Measurements from ENCODE around the gene SCCPDH. TPM values are rescaled to one million over a fixed set of nuclear protein-coding genes. Genes with fewer than 3 reads are reported as not detected.
A peak's percentile ranks its signal among the peaks of the same experiment; 100 is the strongest.
"Not testable (repeated sequence)": the region's sequence is repeated elsewhere in the genome, so short reads cannot be mapped to it uniquely, and the experiment has no call there.

SCCPDH gene
- total RNA-seq, 4 donors from 2014 or later: 28.3 to 43.0 (median 35.1) TPM

- in situ Hi-C loops (cut with MboI; ENCODE audit: low sequenced_read_pairs in 4 of 4): no loop called here
- TF ChIP-seq POLR2A (IDR thresholded peaks at IDR 0.05): no peak
- TF ChIP-seq, protein P1, sequence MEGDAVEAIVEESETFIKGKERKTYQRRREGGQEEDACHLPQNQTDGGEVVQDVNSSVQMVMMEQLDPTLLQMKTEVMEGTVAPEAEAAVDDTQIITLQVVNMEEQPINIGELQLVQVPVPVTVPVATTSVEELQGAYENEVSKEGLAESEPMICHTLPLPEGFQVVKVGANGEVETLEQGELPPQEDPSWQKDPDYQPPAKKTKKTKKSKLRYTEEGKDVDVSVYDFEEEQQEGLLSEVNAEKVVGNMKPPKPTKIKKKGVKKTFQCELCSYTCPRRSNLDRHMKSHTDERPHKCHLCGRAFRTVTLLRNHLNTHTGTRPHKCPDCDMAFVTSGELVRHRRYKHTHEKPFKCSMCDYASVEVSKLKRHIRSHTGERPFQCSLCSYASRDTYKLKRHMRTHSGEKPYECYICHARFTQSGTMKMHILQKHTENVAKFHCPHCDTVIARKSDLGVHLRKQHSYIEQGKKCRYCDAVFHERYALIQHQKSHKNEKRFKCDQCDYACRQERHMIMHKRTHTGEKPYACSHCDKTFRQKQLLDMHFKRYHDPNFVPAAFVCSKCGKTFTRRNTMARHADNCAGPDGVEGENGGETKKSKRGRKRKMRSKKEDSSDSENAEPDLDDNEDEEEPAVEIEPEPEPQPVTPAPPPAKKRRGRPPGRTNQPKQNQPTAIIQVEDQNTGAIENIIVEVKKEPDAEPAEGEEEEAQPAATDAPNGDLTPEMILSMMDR (IDR thresholded peaks at IDR 0.05 in 4 of 5, conservative IDR thresholded peaks at IDR 0.05 in 1 of 5): no peak
Observed at GRCh38 chr1:246711548-246712003, 12.6 kb upstream of the SCCPDH start.

GRCh38 chr1:246712428-246712827 lies 11.8 kb upstream of the SCCPDH start:
- H3K27ac ChIP-seq; in situ Hi-C loops (cut with MboI; ENCODE audit: low sequenced_read_pairs in 4 of 4); H3K27me3 ChIP-seq; H3K36me3 ChIP-seq; DNase-seq; H3K4me1 ChIP-seq; intact Hi-C loops (cut with DNase I; ENCODE audit: low total_unique reads); H3K4me3 ChIP-seq; H3K9me3 ChIP-seq; ATAC-seq: not testable (repeated sequence)

More at GRCh38 chr1:246711548-246712003, 12.6 kb upstream of the SCCPDH start:
- ATAC-seq: no peak
- Histone ChIP-seq H3K9me3 (no peaks in the 10 kb centered on the region), H3K27me3 (no peaks in the 10 kb centered on the region), H3K27ac (no peak overlapping the region), H3K4me3 (no peak overlapping the region), H3K4me1 (no peaks in the 10 kb centered on the region), H3K36me3 (no peaks in the 10 kb centered on the region)
- intact Hi-C loops (cut with DNase I; ENCODE audit: low total_unique reads): no loop called here
- no peak for DNase-seq

GRCh38 chr1:246719361-246719760 lies 4.8 kb upstream of the SCCPDH start:
- H3K27me3 ChIP-seq; H3K27ac ChIP-seq; H3K4me3 ChIP-seq; in situ Hi-C loops (cut with MboI; ENCODE audit: low sequenced_read_pairs in 4 of 4); DNase-seq; H3K9me3 ChIP-seq; intact Hi-C loops (cut with DNase I; ENCODE audit: low total_unique reads); H3K4me1 ChIP-seq; H3K36me3 ChIP-seq; ATAC-seq: not testable (repeated sequence)

GRCh38 chr1:246720814-246721213 lies 3.4 kb upstream of the SCCPDH start:
- H3K36me3 ChIP-seq; H3K27ac ChIP-seq; H3K9me3 ChIP-seq; ATAC-seq; H3K4me1 ChIP-seq; in situ Hi-C loops (cut with MboI; ENCODE audit: low sequenced_read_pairs in 4 of 4); H3K4me3 ChIP-seq; H3K27me3 ChIP-seq; DNase-seq; intact Hi-C loops (cut with DNase I; ENCODE audit: low total_unique reads): not testable (repeated sequence)

DNA sequence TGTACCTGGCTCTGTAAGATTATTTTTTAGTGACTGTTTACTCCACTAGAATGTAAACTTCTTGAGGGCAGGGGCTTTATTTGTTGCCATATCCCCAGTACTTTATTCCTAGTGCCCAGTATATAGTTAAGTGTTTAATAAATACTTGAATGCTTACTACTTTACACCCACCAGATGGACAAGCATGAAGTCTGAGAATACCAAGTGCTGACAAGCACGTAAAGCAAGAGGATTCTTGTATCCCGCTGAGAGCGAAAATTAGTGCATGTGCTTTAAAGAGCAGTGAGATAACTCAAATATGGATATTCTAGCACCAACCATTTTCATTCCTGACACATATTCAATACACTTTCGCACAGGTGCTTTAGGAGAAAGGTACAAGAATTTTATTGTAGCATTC lies 1.5 kb upstream of the SCCPDH start:
- DNase-seq (no peak), ATAC-seq (no peak)
- no peaks in the 10 kb centered on the region for H3K27me3 ChIP-seq
- intact Hi-C loops (cut with DNase I; ENCODE audit: low total_unique reads) (no loop called here), in situ Hi-C loops (cut with MboI; ENCODE audit: low sequenced_read_pairs in 4 of 4) (no loop called here)
- H3K27ac ChIP-seq: no peak overlapping the region
- H3K4me1 ChIP-seq: peaks cover 0 to 5% of the 10 kb centered on the region in 2 donors
- no peaks in the 10 kb centered on the region for H3K9me3 ChIP-seq
- H3K4me3 ChIP-seq: no peak overlapping the region
- no peaks in the 10 kb centered on the region for H3K36me3 ChIP-seq
- TF ChIP-seq, protein P1 (IDR thresholded peaks at IDR 0.05 in 4 of 5, conservative IDR thresholded peaks at IDR 0.05 in 1 of 5): no peak
- no peak for TF ChIP-seq POLR2A (IDR thresholded peaks at IDR 0.05)

GRCh38 chr1:246724731-246725095 lies 504 bp downstream of the SCCPDH start:
- in situ Hi-C loops (cut with MboI; ENCODE audit: low sequenced_read_pairs in 4 of 4): no loop called here

More at GRCh38 chr1:246724731-246725095, 504 bp downstream of the SCCPDH start:
- Histone ChIP-seq H3K27ac (peak overlapping the region; percentile 74 to 88 (median 84)), H3K9me3 (no peaks in the 10 kb centered on the region), H3K4me3 (peak overlapping the region; percentile 68 to 98 (median 79)), H3K4me1 (peaks cover 0 to 5% of the 10 kb centered on the region in 2 donors), H3K27me3 (no peaks in the 10 kb centered on the region), H3K36me3 (peaks cover 0 to 18% of the 10 kb centered on the region in 2 donors)
- DNase-seq: no peak
- intact Hi-C loops (cut with DNase I; ENCODE audit: low total_unique reads): no loop called here
- ATAC-seq: peak; percentile 33 to 56
- TF ChIP-seq, protein P1 (IDR thresholded peaks at IDR 0.05 in 4 of 5, conservative IDR thresholded peaks at IDR 0.05 in 1 of 5): no peak
- no peak for TF ChIP-seq POLR2A (IDR thresholded peaks at IDR 0.05)

All from gastrocnemius medialis (tissue), 4 donors.